Activated CD4-positive, alpha-beta T cell treated with anti-CD3 and anti-CD28 coated beads for 1 hour (primary cell): ENCODE data around the gene RARRES1.

Experiments
- DNase-seq: peaks from one replicate; pipeline ENCODE4 v3.0.0-alpha.2; 2020

Gene RARRES1

DNA sequence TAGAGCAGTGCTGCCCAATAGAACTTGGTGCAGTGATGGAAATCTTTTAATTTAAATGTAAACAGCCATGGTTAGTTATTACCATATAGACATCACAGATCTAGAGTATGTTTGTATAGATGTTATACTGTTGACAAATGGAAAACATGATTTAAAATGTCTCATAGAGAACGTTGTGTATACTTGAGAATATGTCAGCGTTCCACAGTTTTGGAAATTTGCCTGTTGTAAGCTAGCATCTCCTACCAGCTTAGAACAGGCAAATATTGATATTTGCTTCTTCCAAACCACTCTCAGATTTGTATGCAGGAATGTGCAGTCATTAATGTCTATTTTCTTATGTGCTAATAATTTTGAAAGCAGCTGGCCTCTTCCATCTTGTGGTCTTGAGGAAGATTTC is 51.4 kb downstream of the RARRES1 start:
- no peak for DNase-seq

GRCh38 chr3:158679547-158680000 is 52.7 kb downstream of the RARRES1 start:
- DNase-seq = no peak

DNA sequence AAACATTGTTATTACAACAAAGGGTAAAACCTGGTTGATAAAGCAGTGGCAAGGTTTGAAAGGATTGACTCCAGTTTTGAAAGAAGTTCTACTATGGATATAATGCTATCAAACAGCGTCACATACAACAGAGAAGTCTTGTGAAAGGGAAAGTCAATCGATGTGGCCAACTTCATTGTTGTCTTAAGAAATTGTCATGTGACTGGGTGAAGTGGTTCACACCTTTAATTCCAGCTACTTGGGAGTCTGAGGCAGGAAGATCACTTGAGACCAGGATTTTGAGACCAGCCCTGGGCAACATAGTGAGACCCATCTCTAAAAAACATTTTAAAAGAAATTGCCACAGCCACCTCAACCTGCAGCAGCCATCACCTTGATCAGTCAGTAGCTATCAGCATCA is 53.6 kb downstream of the RARRES1 start:
- DNase-seq = no peak

GRCh38 chr3:158672215-158673176 is 59.8 kb downstream of the RARRES1 start, which contains the start of gene LXN:
LXN (minus strand) TSS chr3:158672648; CDS start chr3:158672478, 170 bp downstream.
- peak; percentile 62 for DNase-seq

DNA sequence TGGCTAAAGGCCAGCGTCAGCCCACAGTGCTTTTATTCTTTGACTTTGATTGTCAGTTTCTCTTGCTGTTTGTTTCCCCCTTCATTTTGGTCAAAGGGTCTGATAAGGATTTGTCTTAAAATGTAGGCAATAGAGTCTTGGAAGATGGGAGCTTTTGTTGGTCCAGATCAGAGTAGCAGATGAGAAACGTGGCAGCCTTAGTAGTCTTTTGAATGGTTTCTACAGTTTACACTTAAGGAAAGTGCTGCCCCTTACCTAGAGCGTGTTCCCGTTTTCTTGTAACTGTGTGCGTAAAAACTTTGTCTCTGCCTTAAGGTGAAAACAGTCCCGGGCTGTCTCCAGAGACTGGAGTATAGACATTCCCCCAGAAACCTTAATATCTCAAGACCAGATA is 60.4 kb downstream of the RARRES1 start:
- DNase-seq = no peak

GRCh38 chr3:158668506-158668905 is 63.8 kb downstream of the RARRES1 start:
- DNase-seq = no peak

DNA sequence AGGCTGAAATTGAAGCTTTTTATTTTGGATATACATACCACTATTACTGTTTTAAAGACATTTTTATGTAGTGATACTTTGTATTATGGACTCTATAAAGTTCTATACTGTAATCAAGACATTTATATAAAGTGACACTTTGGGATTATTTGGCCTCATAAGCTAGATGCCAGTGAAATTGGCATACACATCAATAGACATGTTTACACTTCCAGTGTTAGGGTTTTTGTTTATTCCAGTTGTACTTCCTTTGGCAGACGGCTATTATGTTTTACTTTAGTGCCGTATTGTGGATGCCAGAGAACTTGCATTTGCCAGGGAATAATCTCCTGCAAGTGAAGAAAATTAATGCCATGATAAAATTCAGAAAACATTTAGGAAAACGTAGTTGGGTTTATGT is 65.8 kb downstream of the RARRES1 start:
- no peak for DNase-seq

DNA sequence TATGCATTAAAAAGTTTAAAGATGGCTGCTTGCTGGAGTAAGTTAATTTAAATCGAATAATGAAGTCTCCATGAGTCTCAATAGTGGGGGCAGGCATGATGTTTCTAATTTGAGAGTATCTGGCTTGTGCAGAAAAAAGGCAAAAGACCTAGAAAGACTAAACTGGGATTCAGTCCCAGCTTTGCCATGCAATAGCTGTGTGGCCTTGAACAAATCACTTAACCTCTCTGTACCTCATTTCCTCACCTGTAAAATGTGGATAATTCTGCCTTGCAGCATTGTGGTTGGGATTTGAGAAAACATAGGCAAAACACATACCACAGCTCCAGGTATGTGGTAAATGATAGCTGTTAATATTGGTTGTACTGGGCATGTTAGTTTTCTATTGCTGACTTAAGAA is 68.4 kb downstream of the RARRES1 start:
- no peak for DNase-seq

DNA sequence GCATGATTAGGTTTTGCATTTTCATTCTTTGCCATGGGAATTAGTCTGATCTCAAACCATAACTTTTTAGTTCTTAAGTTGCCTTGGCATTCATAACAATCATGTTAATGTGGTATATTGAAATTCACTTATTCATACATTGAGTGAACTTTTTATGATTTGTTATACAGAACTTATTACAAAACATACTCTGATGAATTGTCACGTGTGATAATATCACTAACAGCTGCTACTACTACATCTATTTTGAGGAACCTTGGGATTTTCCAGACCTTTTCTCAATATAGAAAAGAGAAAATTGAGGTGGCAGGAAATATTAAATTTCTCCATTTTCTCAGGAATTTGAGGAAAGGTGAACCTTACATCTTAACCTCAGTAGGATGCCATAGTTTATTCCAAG is 69.0 kb downstream of the RARRES1 start:
- DNase-seq = no peak

DNA sequence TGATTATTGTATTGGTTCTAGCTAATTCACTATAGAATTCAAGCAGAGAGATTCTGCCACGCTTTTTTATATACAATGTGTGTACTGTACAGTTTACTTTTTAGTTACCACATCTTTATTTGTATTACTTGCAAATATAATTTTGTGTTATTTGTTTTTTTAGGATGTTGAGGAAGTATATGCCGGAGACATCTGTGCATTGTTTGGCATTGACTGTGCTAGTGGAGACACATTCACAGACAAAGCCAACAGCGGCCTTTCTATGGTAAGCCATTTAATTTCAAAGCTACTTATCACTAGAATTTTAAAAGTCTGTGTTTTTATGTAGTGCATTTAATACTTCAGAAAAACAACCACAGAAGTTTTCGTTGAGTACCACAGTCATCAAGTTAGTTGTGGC is 71.5 kb downstream of the RARRES1 start:
- no peak for DNase-seq

- no peak for DNase-seq
Observed at GRCh38 chr3:158659454-158660237, 72.6 kb downstream of the RARRES1 start.

GRCh38 chr3:158658889-158659288 is 73.4 kb downstream of the RARRES1 start:
- no peak for DNase-seq

- no peak for DNase-seq
Observed at GRCh38 chr3:158652463-158652862, 79.8 kb downstream of the RARRES1 start.

- DNase-seq = no peak
Observed at GRCh38 chr3:158651192-158651591, 81.1 kb downstream of the RARRES1 start.

- DNase-seq = no peak
Observed at GRCh38 chr3:158649791-158650190, 82.5 kb downstream of the RARRES1 start.
